Measurements from ENCODE around the gene DNAI1. TPM values are rescaled to one million over a fixed set of nuclear protein-coding genes. Genes with fewer than 3 reads are reported as not detected.

Gene DNAI1
- total RNA-seq, 1 experiment from 2014 or later = 1.1 TPM

DNA sequence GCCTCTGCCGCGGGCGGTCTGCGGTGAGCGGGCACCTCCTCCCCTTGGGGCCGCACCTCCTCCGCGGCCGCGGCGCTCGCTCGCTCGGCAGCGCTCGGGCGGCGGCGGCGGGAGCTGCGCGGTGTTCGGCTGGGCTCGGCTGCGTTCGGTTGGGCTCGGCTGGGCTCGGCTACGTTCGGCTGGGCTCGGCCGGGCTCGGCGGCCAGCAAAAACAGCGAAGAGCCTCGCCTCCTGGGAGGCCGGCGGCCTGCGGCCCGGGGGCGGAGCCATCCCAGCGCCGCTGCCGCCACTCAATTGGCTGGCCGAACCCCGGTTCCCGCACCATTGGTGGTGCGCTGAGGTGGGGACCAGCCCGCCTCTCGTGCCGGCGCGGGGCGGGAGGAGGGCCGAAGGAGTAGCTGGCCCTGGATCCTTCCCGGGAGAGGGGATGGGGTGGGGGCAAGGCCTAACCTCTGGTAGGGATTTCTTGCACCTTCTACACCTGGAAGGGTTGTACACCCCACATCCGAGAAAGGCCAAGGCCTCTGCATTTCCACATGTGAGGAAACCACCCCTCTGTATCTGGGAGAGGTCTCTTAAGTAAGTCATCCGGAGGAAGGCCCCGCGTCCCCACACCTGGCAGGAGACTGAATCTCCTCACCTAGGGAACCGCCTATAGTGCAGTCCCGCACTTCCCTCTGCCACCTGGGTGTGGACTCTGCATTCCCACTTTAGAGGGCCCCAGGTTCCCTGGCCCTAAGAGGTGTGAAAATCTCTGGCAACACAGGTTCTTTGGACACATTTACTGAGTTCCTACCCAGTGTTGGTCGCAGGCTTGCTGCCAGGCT lies 64.6 kb downstream of the DNAI1 start, which contains the start of gene ENHO:
TSS of gene ENHO (minus strand) at position 20 of the 827 bp plus-strand sequence. CDS start 1,295 bp downstream, outside the sequence.
- peak; percentile 99 for ATAC-seq
- Histone ChIP-seq H3K9ac (ENCODE audit: low read length) (peak within 1 kb of the TSS; percentile 61), H3K27me3 (ENCODE audit: insufficient read depth, low read length) (peaks cover 10% of the 10 kb centered on the region; the same call in 1 of the 2 replicates), H3K4me1 (ENCODE audit: control insufficient read depth in 1 of 2, insufficient read depth in 2 of 2, low read length in 2 of 2) (peaks cover 8 to 17% of the 10 kb centered on the region in 2 experiments; a peak in 3 of 4 replicates), H3K36me3 (ENCODE audit: control insufficient read depth in 1 of 2, insufficient read depth in 2 of 2, low read length in 2 of 2) (no peaks in the 10 kb centered on the region), H4K20me1 (ENCODE audit: insufficient read depth) (no peaks in the 10 kb centered on the region), H3K4me3 (replicated peaks in 1 of 2; ENCODE audit: low read depth in 1 of 2, low read length in 2 of 2) (peak within 1 kb of the TSS; percentile 48 to 59), H3K79me2 (ENCODE audit: insufficient read depth, low read length) (no peaks in the 10 kb centered on the region), H2AFZ (ENCODE audit: low read depth, low read length, poor library complexity, severe bottlenecking) (peak within 1 kb of the TSS; percentile 80), H3K27ac (ENCODE audit: low read depth, low read length) (no peak within 1 kb of the TSS; the same call in 1 of the 2 replicates), H3K4me2 (ENCODE audit: low read length) (peak within 1 kb of the TSS; percentile 94), H3K9me3 (ENCODE audit: control insufficient read depth in 1 of 2, insufficient read depth in 1 of 2, low read depth in 1 of 2, low read length in 2 of 2) (no peaks in the 10 kb centered on the region), H3K9me2 (ENCODE audit: insufficient read depth) (no peaks in the 10 kb centered on the region)
- DNase-seq (ENCODE audit: low read depth, low spot score) = peak; percentile 76
- intact Hi-C loops (cut with micrococcal nuclease) = no loop called here
- RAD21 ChIA-PET (ENCODE audit: low non-redundant PET in 1 of 2, low total read pairs in 2 of 2, uncharacterized antibody in 2 of 2, unreplicated experiment in 2 of 2) = no interaction called here
- TF ChIP-seq TCF7L2 (IDR thresholded peaks at IDR 0.05; ENCODE audit: borderline replicate concordance, extremely low read depth, insufficient read depth, insufficient read length) (no peak), SIN3A (IDR thresholded peaks at IDR 0.05; ENCODE audit: low read depth) (no peak), RAD21 (IDR thresholded peaks at IDR 0.05; ENCODE audit: low read depth) (no peak), ATF3 (IDR thresholded peaks at IDR 0.05) (no peak), EGR1 (IDR thresholded peaks at IDR 0.05; ENCODE audit: low read depth) (no peak), MAX (IDR thresholded peaks at IDR 0.05) (peak; percentile 57), EZH2phosphoT487 (IDR thresholded peaks at IDR 0.05; ENCODE audit: borderline replicate concordance) (no peak), SP1 (IDR thresholded peaks at IDR 0.05; ENCODE audit: low read depth) (peak; percentile 20; the same call in 1 of the 2 replicates), ZFX (IDR thresholded peaks at IDR 0.05) (peak; percentile 23; the same call in 1 of the 2 replicates), YY1 (IDR thresholded peaks at IDR 0.05; ENCODE audit: extremely low read depth, insufficient replicate concordance, low read depth, low read length) (no peak), POLR2A (IDR thresholded peaks at IDR 0.05; ENCODE audit: borderline replicate concordance, extremely low read depth, insufficient read depth, insufficient read length) (no peak), ZBTB33 (IDR thresholded peaks at IDR 0.05; ENCODE audit: extremely low read depth, insufficient replicate concordance, low read length) (no peak), POLR2AphosphoS5 (IDR thresholded peaks at IDR 0.05; ENCODE audit: low read depth, low read length) (0 out of 2 replicates have a peak, but pooled peaks have one; percentile 8)
- TF ChIP-seq, protein P1, sequence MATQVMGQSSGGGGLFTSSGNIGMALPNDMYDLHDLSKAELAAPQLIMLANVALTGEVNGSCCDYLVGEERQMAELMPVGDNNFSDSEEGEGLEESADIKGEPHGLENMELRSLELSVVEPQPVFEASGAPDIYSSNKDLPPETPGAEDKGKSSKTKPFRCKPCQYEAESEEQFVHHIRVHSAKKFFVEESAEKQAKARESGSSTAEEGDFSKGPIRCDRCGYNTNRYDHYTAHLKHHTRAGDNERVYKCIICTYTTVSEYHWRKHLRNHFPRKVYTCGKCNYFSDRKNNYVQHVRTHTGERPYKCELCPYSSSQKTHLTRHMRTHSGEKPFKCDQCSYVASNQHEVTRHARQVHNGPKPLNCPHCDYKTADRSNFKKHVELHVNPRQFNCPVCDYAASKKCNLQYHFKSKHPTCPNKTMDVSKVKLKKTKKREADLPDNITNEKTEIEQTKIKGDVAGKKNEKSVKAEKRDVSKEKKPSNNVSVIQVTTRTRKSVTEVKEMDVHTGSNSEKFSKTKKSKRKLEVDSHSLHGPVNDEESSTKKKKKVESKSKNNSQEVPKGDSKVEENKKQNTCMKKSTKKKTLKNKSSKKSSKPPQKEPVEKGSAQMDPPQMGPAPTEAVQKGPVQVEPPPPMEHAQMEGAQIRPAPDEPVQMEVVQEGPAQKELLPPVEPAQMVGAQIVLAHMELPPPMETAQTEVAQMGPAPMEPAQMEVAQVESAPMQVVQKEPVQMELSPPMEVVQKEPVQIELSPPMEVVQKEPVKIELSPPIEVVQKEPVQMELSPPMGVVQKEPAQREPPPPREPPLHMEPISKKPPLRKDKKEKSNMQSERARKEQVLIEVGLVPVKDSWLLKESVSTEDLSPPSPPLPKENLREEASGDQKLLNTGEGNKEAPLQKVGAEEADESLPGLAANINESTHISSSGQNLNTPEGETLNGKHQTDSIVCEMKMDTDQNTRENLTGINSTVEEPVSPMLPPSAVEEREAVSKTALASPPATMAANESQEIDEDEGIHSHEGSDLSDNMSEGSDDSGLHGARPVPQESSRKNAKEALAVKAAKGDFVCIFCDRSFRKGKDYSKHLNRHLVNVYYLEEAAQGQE (IDR thresholded peaks at IDR 0.05; ENCODE audit: low read depth) = no peak
- no TSS peak for BruUV-seq (replicated peaks)
- POLR2A ChIA-PET = interaction anchor here (0.6 kb wide), 2 partner anchors 137 to 168 kb away, joined by 3 to 4 read pairs; no protein-coding TSS in a partner anchor
- CTCF ChIA-PET = interaction anchor here (0.9 to 2.2 kb wide), 2 partner anchors 25 to 68 kb away, joined by 3 to 5 read pairs; no protein-coding TSS in a partner anchor
